GM19463 (cell line): ENCODE results near the gene INO80.
"Not testable (repeated sequence)": the region's sequence is repeated elsewhere in the genome, so short reads cannot be mapped to it uniquely, and the experiment has no call there.

ENCODE experiments used
- ATAC-seq: cut with Tn5 transposase; IDR thresholded peaks from one replicate; pipeline ENCODE4 v1.9.1; 2021; ENCODE audit warnings: mild to moderate bottlenecking, moderate library complexity; ENCODE audit not compliant: unreplicated experiment

The INO80 gene

DNA sequence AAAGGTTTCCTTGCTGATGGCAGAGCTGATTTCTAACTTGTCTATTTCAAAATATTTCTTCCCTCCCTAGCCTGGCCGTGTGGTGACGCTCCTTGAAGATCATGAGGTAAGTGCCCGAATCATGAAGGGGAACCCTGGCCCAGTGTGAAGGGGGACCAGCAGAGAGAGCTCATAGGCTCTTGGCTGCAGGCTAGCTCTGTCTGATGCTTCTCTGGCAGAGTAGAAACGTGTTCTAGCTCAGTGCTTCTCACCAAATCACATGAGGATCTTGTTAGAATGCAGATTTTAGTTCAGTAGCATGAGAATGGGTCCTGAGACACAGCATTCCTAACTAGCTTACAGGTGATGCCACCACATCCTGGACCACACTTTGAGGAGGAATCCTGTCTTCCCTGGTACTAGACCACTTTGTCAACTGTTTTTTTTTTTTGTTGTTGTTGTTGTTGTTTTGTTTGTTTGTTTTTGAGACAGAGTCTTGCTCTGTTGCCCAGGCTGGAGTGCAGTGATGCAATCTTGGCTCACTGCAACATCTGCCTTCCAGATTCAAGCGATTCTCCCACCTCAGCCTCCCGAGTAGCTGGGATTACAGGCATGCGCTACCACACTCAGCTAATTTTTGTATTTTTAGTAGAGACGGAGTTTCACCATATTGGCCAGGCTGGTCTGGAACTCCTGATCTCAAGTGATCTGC lies 161.8 kb downstream of the INO80 start:
- not testable (repeated sequence) for ATAC-seq

DNA sequence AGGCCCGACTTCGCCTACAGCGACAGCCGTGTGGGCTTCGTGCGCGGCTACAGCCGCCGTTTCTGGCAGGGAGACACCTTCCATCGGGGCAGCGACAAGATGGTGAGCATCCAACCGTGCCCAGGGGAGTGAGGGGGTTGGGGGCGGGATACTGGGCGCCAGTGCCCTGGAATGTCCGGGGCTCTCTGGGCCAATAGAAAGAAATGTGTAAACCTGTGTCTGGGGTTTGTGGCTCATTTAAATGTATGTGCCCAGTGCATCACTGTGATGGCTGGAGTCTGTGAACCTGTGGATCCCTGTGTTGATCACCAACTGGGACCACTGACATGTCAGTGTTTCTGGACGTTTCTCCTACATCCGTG lies 162.4 kb downstream of the INO80 start:
- no peak for ATAC-seq

DNA sequence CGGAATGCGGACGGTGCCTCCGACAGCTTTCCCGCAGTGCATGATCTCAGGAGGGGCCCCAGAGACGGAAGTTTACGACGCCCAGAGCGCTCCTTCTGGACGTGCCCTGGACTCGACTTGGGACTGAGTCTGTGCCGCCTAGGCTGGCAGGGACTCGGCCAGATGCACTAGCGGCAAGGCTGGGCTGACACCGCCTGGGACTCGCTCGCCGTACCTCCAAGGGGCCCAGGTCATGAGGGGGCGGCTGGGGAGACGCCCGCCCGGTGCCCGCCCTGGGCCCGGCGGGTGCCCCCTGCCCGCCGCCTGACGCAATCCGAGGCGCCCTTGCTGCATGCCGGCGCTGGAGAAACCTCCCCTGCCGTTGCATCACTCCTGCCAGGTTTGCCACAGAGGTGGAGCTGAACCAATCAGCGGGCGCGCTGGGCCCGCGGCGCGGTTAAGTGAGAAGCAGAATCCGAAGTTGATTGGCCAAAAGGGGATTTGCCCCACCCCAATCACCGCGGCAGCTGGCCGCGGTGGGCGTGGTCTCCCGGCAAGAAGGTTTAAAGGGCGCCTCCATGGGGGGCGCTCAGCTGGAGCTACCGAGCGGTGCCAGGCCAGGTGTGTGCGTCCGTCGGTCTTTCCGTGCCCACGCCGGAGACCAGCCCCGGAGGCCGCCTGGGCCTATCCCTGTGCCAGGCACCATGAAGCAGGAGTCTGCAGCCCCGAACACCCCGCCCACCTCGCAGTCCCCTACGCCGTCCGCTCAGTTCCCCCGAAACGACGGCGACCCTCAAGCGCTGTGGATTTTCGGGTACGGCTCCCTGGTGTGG lies 163.0 kb downstream of the INO80 start, which contains the start of gene CHAC1:
Gene CHAC1 (plus strand): TSS at position 571 of the 812 bp plus-strand sequence. CDS start 113 bp downstream, at position 684.
- peak; percentile 97 for ATAC-seq

DNA sequence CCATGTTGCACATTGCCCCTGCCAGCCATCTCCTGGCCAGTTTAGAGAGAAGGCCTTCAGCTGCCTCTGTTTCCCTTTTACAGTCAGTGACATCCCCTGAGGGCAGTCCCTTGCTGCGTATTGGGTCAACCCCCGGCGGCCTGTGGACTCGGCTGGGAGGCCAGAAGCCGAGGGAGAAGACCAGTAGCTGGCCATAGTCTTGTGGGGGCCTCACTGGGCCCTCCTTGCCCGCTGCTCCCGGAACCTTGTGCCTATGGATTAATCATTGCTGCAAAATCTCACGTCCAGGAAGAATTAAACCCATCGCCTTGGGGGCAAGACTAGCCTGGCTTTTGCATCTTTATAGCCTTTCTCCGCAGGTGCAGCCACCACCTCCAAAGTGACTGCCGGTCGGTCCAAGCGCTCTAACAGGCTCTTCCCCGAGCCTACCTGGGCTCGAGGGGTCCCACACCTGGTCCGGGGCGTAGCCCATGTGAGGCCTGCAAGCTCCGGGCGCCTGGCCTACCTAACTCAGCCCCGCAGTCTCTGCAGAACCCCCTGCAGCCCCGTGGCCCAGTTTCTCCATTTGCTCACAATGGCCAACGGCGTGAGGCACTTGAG lies 163.7 kb downstream of the INO80 start:
- no peak for ATAC-seq

DNA sequence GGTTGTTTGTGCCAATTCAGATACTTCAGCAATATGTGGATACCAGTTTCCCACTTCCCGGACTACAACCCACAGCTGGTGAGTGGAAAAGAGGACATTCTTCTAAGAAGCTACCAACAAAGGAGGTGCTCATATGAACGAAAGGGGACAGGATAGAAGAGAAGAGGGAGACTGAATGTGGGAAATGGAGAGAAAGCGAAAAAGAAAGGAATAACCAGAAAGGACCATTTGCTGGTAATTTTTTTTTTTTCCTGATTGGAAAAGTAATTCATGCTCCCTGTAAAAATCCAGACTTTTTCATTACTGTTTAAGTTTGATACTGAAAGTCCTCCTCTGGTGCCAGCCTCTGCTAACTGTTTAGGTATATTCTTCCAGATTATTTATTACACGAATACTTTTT lies 164.3 kb downstream of the INO80 start:
- no peak for ATAC-seq

DNA sequence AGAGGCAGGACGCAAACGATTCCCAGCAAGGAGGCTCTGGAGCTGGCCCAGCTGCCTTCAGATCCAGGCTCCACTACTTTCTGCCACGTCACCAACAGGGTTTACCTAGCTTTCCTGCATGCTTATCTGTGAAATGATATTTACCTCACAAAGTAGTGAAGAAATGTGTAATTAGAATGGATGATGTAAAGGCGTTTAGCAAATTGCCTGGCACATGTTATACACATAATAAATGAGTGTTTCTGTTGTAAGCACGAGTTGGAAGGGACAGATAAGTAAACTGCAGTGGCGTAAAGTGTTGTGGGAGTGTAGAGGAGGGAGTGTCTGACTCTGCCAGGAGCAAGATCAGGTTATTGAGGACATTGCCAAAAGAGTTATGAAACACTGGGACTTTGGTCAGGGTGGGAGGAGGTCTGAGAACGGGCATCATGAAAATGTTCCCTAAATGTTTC lies 166.3 kb downstream of the INO80 start:
- no peak for ATAC-seq

DNA sequence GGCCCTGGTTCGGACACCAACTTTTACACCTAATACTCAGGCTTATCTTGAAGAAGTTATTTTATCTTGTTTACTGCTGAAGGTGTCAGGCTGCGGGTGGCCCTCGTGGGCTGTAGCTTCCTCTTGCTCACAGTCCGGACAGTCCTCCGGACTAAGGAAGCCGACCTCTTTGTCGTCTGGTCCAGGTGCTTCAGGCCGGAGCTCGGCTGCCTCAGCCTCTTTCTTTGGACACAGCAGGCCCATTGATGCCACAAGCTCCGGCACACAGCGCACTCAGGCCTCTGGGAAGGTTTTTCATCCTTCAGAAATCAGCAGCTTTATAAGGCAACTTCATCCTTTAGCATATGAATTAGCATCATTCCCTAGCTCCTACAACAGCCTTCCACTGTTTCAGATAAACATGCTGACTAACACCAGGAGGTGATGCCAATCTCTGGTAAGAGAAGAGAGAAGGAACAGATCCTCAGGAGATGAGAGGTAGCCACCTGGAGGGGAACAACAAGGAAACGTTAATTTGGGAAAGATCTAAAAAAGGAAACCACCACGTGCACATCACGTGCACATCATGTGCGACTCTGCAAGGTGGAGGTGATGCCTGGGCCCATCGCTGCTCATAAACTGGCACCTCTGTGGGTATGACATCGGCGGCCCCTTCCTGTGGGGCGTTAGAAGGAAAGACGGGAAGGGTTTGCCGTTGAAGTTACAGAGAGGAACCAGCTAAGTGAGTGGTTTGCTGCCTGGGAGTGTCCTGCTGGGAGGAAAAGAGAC lies 167.2 kb downstream of the INO80 start:
- ATAC-seq = no peak

DNA sequence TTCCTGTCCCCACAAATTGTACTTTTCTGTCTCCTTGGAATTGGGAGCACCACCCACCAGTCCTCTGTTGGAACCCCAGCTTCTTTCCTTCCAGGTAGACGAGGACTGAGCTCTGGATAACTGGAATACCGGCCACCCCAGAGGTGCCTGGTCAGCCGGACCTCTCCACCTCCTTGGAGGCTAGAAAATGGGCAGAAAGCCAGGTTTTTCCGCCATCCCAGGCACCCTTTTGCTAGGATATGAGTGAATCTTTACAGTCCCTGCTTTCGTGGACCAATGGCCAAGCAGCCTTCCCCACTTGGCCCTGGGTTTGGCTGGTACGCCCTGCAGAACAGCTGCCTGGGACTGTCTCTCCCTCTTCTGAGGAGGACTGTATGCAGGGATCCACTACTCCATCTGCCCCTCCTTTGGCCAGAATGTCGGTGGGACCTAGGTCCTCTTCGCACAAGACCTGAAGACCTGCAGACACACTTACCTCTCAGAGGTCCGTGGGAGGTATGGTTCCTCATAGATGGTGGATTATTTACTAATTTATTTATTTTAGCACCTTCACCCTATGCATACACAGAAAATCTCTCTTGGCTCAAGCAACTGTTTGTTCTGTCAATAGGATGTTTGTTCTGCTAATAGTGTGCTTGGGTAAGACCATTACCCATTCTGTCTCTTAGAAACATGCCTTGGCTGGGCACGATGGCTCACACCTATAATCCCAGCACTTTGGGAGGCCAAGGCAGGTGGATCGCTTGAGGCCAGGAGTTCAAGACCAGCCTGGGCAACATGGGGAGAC lies 171.4 kb downstream of the INO80 start:
- ATAC-seq = no peak

DNA sequence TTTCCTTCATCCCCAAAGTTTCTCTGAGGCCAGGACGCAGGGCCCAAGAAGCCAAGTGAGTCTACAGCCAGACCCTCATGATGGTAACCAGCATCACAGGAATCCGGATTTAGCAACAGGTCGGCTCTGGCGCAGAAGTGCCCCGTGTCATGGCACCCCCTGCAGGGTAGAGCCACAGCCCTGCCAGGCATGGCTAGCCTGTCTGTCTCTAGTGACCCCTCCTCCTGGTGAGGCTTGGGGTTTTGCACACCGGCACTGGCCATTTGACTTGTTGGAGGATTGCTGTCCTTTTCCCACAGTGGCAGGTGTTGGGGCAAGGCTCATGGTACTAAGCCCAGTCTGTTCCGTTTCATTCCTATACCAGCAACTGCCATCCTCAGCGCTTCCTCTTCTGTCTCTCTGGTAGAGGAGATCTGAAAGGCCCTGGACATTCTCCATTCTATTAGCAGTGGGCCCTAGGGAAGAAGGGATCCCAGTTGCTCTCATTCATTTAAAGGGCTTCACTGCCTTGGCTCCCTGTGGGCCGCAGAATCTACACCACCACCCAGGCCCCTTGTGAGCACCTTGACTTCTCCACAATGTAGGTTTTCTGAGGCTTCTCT lies 172.2 kb downstream of the INO80 start:
- ATAC-seq = no peak

DNA sequence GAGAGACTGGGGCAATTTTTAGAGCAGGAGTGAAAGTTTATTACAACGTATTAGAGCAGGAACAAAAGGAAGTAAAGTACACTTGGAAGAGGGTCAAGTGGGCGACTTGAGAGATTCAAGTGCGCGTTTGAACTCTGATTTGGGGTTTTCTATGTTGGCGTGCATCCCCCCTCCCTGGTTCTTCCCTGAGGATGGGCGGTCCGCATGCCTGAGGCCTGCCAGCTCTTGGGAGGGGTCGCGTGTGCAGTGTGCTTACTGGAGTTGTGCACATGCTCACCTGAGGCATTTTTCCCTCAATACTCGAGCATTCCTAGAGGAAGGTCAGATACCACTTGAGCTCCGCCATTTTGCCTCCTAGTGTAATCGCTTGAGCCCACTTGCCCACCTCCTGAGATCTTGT lies 173.2 kb downstream of the INO80 start:
- no peak for ATAC-seq

DNA sequence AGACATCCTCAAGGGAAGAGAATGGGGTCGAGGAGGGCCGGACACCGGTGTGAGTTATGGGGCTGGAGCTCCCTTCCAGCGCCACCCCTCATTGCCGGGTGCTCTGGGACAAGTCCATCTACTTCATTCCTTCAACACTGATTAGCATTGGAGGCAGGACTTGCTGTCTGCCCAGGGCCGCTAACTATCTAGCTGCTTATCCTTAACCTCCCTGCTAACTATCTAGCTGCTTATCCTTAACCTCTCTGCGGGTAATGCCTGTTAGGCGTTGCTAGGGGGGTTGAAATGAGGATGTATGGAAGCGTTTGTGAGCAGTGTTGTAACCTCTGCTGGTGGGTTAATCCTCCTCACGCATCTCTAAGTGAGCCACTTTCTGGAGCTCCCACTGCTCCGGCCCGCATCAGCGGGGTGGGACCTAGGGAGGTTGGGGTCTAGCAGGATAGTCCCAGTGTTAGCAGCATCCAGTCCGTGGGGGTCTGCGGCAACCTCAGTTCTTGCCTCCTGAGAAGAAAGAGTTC lies 173.7 kb downstream of the INO80 start:
- no peak for ATAC-seq

DNA sequence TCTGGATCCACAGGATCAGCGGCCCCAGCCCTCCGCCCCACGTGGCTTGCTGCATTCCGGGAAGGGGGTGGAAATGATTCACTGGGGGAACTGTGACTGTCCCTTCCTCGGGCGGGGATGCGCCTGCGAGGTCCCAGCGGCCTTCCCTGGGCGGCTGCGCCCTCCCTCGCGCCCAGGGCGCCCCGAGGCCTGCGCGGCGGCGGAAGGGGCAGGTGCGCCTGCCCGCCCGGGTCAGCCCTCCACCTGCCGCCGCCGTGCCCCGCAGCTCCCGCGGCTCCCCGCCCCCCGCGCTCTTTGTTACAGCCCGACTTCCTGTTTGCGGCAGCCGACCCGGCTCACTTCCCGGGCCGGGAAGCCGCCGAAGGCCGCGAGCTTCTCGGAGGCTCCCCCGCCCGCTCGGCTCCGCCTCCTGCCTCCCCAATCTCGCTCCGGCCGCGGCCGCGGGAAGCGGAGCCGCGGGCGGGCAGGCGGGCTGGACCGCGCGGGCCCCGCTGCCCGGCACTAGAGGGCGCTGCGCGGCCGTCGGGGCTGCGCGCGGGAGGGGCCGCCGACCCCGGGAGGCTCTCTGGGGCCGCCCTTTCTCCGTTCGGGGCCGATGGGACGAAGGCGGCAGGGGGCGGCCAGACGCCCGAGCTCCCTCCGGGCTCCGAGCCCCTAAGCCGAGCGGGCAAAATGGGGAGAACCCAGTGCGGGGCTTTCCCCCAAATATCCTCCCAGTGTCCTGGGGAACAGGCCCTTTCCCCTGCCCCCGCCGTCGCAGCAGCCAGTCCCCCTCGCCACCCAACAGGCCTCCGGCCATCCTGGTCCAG lies 174.3 kb downstream of the INO80 start:
- peak; percentile 53 for ATAC-seq

DNA sequence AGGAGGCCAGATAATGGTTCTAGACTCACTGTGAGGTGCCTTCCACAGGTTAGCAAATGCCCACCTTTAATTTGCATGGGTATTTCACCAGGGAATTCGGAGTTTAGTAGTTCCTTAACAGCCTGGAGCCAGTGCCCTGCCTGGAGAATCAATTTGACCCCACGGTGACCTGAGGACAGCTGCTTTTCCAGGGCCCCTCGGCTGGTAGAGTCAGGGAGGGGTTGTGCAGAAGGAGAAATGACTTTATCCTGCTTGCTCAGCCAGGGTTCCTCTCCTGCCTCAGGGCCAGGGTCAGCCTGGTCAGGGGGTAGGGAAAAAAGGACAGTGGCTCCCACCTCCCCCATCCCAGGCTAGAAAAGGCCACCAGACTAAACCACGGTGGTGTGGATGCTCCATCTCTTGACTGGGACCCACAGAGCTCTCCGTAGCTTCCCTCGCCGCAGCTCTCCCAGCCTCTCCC lies 175.0 kb downstream of the INO80 start:
- ATAC-seq = no peak

DNA sequence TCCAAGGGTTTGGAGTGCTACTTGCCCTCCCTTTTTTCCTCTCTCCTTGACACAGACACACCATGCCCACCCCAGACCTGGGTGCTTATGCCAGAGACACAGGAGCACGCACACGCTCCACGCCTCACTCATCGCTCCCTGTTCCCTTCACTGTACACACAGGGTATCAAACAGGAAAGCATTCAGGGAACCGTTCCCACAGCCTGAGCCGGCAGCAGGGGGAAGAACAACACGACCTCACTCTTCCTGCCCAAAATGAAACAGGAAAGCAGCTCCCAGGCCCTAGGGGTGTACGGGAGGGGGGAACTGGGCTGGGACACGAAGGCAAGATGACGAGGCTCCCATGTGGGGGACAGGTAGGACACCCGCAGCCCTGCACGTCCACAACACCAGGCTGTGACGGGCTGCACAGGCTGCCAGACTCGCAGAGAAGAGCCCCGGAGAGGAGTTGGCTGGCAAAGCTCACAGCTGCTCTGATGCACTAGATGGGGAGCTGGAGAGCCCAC lies 175.7 kb downstream of the INO80 start:
- no peak for ATAC-seq

DNA sequence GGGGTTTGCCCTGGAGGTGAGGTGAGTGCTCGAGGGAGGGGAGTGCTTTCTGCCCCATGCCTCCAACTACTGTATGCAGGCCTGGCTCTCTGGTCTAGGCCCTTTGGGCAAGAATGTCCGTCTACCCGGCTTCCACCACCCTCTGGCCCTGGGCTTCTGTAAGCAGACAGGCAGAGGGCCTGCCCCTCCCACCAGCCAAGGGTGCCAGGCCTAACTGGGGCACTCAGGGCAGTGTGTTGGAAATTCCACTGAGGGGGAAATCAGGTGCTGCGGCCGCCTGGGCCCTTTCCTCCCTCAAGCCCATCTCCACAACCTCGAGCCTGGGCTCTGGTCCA lies 177.6 kb downstream of the INO80 start:
- no peak for ATAC-seq

DNA sequence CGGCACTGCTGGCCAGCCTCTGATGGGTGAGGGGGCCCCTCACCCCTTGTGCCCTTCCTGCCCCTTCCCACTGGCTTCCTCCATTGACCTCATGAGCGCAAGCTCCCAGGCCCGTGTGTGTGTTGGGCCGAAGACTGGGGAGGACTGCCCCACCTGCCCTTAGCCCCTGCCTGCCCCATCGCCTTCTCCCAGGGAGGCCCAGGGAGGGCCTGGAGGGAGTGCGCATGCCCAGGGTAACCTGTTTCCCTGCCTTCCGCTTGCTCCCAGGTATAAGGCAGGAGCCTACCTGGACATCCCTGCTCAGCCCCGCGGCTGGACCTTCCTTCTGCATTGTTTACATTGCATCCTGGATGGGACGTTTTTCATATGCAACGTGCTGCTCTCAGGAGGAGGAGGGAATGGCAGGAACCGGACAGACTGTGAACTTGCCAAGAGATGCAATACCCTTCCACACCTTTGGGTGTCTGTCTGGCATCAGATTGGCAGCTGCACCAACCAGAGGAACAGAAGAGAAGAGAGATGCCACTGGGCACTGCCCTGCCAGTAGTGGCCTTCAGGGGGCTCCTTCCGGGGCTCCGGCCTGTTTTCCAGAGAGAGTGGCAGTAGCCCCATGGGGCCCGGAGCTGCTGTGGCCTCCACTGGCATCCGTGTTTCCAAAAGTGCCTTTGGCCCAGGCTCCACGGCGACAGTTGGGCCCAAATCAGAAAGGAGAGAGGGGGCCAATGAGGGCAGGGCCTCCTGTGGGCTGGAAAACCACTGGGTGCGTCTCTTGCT lies 178.1 kb downstream of the INO80 start:
- ATAC-seq = no peak

DNA sequence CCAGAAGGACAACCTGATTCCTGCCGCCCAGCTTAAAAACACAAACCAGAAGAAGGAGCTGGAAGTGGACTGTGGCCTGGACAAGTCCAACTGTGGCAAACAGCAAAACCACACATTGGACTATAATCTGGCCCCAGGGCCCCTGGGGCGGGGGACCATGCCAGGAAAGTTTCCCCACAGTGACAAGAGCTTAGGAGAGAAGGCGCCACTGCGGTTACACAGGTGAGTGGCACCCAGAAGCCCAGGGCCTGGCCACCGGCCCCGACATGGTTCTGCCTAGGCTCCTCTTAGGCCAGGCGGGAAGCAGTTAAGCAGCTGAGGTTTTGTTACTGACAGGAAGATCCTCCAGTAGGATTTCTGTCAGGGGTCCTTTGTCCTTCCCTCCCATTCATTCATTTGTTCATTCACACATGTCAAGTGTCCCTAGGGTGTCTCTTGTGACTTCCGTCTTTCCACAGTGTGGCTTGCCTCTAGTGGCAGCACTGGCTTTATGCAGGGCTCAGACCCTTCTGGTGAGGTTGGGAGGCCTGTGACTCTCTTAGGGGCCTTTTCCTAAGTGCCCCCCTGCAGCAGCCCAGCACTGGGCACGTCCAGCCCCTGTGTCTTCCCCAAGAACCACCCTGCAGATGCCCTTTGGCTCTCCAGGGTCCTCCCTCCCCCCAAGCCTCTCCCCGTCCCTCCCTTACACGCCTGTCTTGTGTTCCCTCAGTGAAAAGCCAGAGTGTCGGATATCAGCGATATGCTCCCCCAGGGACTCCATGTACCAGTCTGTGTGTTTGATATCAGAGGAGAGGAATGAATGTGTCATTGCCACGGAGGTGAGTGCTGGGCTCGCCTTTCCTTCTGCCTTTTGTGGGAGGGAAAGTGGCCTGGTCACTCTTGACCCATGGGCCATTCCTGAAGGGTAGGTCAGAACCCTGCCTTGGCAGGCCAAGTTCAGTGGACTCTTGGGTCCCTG lies 179.1 kb downstream of the INO80 start:
- ATAC-seq = no peak
